Mucosa of stomach (tissue), 1 donor: ENCODE results near the gene TM9SF1.

ENCODE experiments used
- H3K27me3 ChIP-seq: one replicate; pipeline ENCODE4 v1.7.0; 2013; ENCODE audit warnings: mild to moderate bottlenecking, low read length; ENCODE audit not compliant: control insufficient read depth, insufficient read depth
- H3K36me3 ChIP-seq: one replicate; pipeline ENCODE4 v1.7.0; 2013; ENCODE audit warnings: low read length; ENCODE audit not compliant: control insufficient read depth, insufficient read depth
- H3K4me1 ChIP-seq: one replicate; pipeline ENCODE4 v1.7.0; 2013; ENCODE audit warnings: mild to moderate bottlenecking, low read length; ENCODE audit not compliant: control insufficient read depth, insufficient read depth
- H3K4me3 ChIP-seq: one replicate; pipeline ENCODE4 v1.7.0; 2013; ENCODE audit warnings: low read length
- H3K9ac ChIP-seq: one replicate; pipeline ENCODE4 v1.7.0; 2013; ENCODE audit warnings: mild to moderate bottlenecking, low read length, moderate library complexity
- H3K9me3 ChIP-seq: one replicate; pipeline ENCODE4 v1.7.0; 2013; ENCODE audit warnings: mild to moderate bottlenecking, low read length, moderate library complexity; ENCODE audit not compliant: control insufficient read depth
- donor health status: Pancreatic carcinoma.

Gene TM9SF1

DNA sequence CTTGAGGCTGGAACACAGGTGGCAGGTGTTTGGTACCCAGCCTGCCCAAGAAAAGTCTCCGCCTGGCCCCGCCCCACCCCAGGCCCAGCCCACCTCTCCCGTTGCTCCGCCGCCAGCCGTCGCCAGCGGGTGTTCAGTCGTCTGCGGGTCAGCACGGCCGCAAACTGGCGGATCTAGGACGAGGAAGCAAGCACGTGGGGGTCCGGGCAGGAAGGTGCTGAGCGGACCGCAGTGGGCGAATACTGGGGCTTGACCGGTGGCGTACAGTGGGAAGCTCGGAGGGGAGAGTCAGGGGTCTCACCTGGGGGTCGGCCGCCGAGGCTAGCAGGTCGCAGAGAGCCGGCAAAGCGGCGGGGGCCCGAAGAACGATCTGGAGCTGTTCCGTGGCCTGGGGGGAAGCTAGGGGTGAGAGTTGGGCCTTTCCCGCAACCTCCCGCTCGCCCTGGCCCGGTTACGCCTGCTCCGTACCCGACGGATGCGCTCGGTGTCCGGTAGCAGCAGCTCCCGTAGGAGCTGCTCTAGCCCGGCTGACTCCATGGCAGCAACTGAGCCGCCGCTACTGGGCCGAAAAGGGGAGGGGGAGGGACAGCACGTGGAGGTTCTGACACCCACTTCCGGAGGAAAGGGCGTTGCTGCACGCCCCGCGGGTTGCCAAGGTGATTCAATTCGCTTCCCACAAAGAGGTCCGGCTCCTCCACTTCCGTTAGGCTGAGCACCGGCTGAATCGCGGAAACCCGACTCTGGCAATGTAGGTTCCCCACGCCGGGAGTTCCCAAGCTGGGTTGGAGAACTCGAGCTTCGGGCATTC is 6.8 kb downstream of the TM9SF1 start, which contains the start of gene IPO4:
TSS of gene IPO4 (minus strand) at position 566 of the 808 bp plus-strand sequence. CDS start at position 537, 29 bp downstream.
- Histone ChIP-seq H3K27me3 (no peaks in the 10 kb centered on the region), H3K36me3 (peaks cover 10% of the 10 kb centered on the region), H3K9ac (peak within 1 kb of the TSS; percentile 29), H3K9me3 (no peaks in the 10 kb centered on the region), H3K4me3 (peak within 1 kb of the TSS; percentile 51), H3K4me1 (peaks cover 6% of the 10 kb centered on the region)

DNA sequence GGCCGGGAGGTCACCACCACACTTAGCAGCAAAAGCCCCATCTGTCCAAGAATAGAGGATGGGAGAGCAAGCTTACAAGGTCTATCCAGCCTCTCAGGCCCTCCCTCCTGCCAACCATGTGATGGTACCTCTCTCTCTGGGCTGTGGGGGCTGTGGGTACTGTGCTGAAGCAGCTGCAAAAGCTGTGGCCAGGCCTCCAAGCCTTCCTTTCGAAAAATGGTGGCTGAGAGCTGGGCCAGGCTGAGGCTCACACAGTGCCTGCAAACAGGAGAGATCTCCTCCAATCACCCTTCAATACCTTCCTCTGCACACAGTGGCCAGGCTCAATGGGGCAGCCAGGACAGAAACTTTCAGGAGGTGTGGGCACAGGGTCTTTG is 7.7 kb downstream of the TM9SF1 start:
- H3K9me3 ChIP-seq, result no peaks in the 10 kb centered on the region
- peaks cover 10% of the 10 kb centered on the region for H3K36me3 ChIP-seq
- no peak overlapping the region for H3K4me3 ChIP-seq
- H3K27me3 ChIP-seq, result no peaks in the 10 kb centered on the region
- peak overlapping the region; percentile 29 for H3K9ac ChIP-seq
- peaks cover 6% of the 10 kb centered on the region for H3K4me1 ChIP-seq

DNA sequence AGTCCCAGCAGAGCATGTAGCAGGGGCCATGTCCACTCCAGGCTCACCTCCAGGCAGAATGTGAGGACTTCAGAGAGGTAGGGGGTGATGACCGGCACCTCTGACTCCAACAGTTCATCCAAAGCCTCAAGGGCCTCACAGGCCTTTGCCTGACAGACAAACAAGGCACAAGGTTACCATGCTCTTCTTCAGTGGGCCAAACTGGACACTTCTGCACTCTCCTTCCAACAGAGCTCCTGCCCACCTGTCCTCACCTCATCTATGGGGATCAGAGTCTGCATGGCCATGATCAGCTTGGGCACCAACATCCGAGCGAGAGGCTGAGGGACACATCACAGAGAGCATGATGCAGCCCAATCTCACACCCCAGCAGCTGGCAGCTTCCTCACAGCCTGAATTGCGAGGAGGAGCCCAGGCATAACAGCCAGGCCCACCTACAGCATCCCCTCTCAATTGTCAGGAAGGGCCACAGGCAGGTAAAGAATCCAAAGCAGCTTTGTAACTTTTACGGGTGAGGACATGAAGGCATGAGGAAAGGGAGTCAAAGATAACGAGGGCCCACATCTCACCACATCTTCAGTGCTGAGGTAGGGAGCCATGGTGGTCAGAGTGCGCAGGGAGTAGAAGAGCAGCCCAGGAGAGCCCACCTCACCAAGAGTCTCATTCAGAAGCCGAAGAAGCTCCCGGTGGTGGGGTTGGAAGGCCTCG is 8.3 kb downstream of the TM9SF1 start:
- Histone ChIP-seq H3K4me3 (no peak overlapping the region), H3K9me3 (no peaks in the 10 kb centered on the region), H3K4me1 (peaks cover 6% of the 10 kb centered on the region), H3K9ac (no peak overlapping the region), H3K36me3 (peaks cover 10% of the 10 kb centered on the region), H3K27me3 (no peaks in the 10 kb centered on the region)

DNA sequence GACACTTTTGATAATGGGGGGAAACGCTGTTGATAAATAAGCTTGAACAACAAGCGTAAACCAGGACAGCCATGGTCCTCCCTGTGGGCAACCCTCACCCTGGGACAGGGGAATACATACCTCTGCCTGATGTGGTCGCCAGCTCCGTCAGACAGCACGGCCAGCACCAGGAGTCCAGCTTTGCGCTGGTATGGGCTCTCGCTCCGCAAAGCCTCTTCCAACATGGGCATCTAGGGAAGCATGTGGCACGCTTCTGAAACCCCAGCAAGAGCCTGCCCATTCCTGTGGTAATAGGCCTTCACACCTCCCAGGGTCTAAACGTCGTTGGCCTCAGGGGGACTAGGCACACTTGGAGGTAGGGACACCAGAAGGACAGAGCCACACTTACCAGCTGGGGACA is 9.5 kb downstream of the TM9SF1 start:
- H3K36me3 ChIP-seq, result peaks cover 10% of the 10 kb centered on the region

DNA sequence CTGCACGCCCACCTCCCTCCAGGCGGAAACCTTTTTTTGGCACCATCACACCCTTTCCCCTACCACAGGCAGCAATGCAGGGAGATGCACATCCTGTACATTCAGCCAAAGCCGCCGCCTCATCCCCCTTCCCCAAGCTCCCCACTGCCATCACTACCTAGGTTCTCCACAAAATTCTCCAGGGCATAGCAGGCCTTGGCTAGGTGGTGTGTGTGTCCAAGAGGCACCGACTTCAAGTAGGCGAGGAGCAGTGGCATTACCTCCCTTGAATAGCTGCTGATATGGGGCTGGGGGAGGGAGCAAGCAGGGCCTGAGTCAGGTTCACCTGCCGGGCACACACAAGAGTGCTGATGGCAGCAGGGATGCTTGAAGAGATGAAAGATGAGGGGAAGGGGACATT is 10.2 kb downstream of the TM9SF1 start:
- peaks cover 6% of the 10 kb centered on the region for H3K4me1 ChIP-seq
- no peak overlapping the region for H3K9ac ChIP-seq
- peaks cover 10% of the 10 kb centered on the region for H3K36me3 ChIP-seq
- no peaks in the 10 kb centered on the region for H3K9me3 ChIP-seq
- H3K4me3 ChIP-seq, result no peak overlapping the region
- H3K27me3 ChIP-seq, result no peaks in the 10 kb centered on the region

More for the DNA sequence above, 9.5 kb downstream of the TM9SF1 start:
- no peak overlapping the region for H3K9ac ChIP-seq
- no peaks in the 10 kb centered on the region for H3K27me3 ChIP-seq
- peaks cover 6% of the 10 kb centered on the region for H3K4me1 ChIP-seq
- no peaks in the 10 kb centered on the region for H3K9me3 ChIP-seq
- no peak overlapping the region for H3K4me3 ChIP-seq

DNA sequence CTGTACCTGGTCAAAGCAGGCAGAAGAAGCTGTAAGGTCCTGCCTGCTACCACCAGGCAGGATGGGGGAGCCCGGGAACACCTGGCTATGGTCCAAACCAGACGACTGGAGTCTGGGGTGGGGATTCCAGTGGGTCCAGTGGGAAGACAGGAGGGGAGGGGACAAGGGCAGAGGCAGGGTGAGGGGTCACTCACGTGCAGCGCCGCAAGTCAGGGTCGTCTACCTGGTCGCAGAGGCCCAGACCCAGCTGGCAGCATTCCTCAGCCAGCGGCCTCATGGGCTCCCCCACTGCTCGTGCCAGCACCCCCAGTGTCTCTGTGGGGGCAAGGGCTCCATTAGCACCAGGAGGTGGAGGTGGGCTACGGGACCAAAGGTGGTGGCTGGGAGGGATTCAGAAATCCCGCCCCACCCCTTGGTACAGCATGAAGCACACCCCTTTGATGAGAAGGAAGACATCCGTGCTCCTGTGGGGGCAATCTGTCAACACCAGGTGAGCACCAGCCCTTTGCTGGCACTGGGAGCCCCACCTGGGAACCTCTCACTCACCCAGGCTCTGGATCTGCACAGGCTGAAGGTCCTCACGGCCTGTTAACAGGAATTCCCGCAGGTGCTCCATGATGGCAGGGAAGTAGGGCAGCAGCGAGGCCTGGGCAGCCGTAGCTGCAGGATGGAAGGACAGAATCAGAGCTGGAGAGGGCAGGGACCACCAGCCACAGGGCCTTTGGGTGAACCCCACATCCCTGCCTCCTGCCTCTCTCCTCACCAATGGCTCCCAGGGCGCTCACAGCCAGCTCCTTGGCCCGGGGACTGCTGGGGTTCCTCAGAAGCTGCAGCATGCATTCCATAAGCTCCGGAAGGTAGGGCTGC is 10.9 kb downstream of the TM9SF1 start:
- Histone ChIP-seq H3K4me3 (no peak overlapping the region), H3K9me3 (no peaks in the 10 kb centered on the region), H3K9ac (no peak overlapping the region), H3K27me3 (no peaks in the 10 kb centered on the region), H3K4me1 (peaks cover 6% of the 10 kb centered on the region), H3K36me3 (peaks cover 10% of the 10 kb centered on the region)

DNA sequence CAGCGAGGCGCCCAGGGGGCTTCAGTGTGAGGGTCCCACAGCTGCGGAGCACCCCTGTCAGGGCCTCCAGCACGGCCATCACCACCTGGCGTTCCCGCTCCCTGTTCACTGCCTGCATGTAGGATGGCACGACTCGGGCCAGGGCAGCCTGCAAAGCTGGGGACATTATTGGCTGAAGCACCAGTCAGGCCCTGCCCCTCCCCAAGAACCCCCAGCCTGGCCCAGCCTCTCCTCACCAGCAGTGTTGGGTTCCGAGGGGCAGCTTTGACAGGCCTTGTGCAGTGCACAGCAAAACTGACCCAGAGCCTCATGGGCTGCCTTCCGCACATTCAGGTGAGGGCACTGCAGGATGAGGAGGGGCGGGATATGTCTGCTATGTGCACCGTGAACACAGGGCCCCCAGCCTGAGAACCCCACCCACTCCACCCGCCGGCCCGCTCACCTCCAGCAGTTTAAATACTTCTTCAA is 12.2 kb downstream of the TM9SF1 start:
- Histone ChIP-seq H3K9ac (no peak overlapping the region), H3K4me1 (peaks cover 4% of the 10 kb centered on the region), H3K9me3 (no peaks in the 10 kb centered on the region), H3K27me3 (no peaks in the 10 kb centered on the region), H3K36me3 (peaks cover 14% of the 10 kb centered on the region), H3K4me3 (no peak overlapping the region)

DNA sequence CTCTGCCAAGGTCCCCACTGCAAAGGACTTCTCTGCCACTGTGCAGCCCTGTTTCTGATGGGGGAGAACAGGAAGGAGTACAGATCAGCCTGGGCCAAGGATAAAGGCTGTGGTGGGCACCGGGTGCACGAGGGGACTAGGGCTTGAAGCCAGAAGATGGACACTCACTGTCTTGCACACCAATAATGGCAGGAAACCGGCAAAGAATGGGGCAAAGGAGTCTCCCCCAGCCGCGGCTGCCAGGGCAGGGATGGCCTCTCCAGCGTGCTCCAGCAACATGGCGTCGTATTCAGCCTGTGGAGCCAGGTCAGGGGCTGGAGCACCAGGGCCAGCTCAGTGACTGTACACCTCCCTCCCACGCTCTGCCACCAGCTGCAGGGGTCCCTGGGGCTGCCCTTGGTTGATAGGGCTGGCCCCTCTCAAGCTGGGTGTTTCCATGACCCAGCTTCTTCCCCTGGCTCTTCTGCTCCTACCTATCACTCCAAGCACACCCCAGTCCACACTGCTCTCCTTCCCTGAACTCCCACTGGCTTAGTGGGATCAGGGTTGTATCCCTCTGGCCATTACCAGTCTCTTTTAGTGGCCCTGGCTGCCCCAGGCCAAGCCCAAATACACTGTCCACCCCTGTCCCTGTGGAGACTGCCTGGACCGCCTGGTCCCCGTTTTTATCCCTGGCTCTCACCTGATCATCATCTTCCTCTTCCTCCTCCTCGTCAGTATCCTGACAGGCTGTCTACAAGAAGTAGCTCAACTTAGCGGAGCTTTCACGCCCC is 12.9 kb downstream of the TM9SF1 start:
- Histone ChIP-seq H3K27me3 (no peaks in the 10 kb centered on the region), H3K4me3 (no peak overlapping the region), H3K4me1 (no peaks in the 10 kb centered on the region), H3K36me3 (peaks cover 14% of the 10 kb centered on the region), H3K9ac (no peak overlapping the region), H3K9me3 (no peaks in the 10 kb centered on the region)

DNA sequence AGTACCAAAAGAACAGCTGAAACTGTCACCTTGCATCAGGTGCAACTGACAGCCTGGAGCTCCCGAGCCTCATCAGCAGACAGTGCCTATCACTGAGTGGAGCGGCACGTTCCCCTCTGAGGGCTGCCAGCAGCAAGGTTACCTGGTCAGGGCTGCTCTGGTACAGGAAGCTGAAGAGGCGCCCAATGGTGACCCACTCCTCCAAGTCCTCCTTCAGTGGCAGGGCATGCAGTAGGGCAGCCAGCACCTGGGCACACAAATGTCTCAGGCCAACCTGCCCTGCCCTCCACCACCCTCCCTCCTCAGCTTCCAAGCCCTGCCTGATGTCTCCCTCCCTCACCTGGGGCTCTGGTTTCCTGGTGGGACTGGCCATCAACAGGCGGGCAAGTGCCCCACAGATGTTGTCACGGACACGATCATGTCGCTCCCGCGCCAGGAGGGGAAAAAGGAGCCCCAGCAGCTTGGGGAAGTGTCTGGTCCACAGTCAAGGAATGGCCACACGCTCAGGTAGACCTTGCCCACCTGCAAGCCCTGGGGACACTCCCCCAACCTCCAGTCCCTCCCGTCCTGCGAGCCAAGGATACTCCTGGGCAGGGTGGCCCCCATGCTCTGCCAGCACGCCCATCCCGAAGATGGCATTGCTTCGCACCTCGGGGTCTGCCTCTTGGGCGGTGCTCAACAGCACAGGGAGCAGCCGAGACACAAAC is 13.7 kb downstream of the TM9SF1 start:
- peaks cover 12% of the 10 kb centered on the region for H3K36me3 ChIP-seq
- no peaks in the 10 kb centered on the region for H3K9me3 ChIP-seq
- H3K4me1 ChIP-seq, result no peaks in the 10 kb centered on the region
- H3K9ac ChIP-seq, result no peak overlapping the region
- H3K4me3 ChIP-seq, result no peak overlapping the region
- H3K27me3 ChIP-seq, result no peaks in the 10 kb centered on the region

DNA sequence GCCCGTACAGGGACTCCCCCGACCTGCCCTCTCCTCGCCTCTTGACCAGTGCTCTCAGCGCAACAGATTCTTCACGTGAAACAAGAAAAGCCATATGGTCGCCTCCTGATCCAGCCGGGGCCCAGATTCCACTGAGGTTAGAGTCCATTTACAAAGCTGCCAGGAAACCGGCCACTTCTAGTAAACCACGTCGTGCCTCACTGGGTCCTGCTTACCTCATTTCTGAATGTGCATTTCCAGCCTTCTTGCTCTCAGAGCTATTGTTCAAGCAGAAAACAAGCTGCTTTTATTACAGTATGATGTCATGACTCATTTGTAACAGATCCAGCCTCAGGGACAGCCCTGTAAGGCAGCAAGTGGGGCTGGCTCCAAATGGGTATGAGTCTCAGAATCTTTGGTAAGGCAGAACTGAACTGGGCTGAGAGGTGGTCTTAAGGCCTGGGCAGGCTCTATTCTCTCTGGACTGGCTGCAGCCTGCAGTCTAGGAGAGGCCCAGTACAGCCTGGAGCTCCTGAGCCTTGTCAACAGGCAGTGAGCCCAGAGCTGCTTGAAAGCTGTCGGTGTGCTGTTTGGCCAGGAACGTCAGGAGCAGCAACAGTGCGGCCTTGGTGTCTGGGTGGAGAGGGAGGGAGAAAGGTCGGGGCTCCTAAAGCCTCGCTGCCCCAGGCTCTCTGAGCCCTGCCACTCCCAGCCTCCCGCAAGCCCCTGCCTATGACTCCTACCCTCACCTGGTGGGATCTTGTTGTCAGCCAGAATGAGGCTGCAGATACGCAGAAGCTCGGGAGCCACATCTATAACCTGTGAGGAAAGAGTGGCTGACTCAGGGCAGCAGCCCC is 15.1 kb downstream of the TM9SF1 start:
- H3K4me1 ChIP-seq, result no peaks in the 10 kb centered on the region
- no peak overlapping the region for H3K9ac ChIP-seq
- no peaks in the 10 kb centered on the region for H3K9me3 ChIP-seq
- no peak overlapping the region for H3K4me3 ChIP-seq
- no peaks in the 10 kb centered on the region for H3K27me3 ChIP-seq
- H3K36me3 ChIP-seq, result peaks cover 4% of the 10 kb centered on the region
